Endothelial cell of umbilical vein (primary cell): Measurements from ENCODE around the gene RBM38. TPM values are rescaled to one million over a fixed set of nuclear protein-coding genes. Genes with fewer than 3 reads are reported as not detected.

ENCODE experiments used
- BruUV-seq: library from RNA; stranded (reverse); fragments of 400-500 nt; replicated peaks from 2 replicates; lab custom pipeline; 2021; lab: Mats Ljungman, UMichigan
- CTCF ChIA-PET: fragments of 300-600, 350-600 bp; sonication (Branson Sonifier 250); formaldehyde crosslinking; loops from one replicate; lab custom pipeline; 2021; ENCODE audit warnings: antibody characterized with exemption, inconsistent platforms; lab: Charles Lee
- POLR2A ChIA-PET: fragments of 300-600, 350-600 bp; sonication (Branson Sonifier 250); formaldehyde crosslinking; loops from one replicate; lab custom pipeline; 2021; ENCODE audit warnings: antibody characterized with exemption, inconsistent platforms; lab: Charles Lee
- DNase-seq: peaks from one replicate; pipeline ENCODE4 v3.0.0-alpha.2; 2011; ENCODE audit warnings: low read depth, low spot score
- FAIRE-seq: peaks from 2 replicates; lab custom pipeline; 2011; peaks lifted over from hg19 to GRCh38; lab: Jason Lieb, UNC
- H2AFZ ChIP-seq: 2 replicates; pipeline ENCODE4 v1.6.0; 2012; ENCODE audit warnings: low read depth, low read length, control low read depth, inconsistent platforms
- H3K27ac ChIP-seq: 2 replicates; pipeline ENCODE4 v1.5.1; 2011; ENCODE audit warnings: low read depth, mild to moderate bottlenecking, control low read depth, low read length, moderate library complexity; ENCODE audit not compliant: insufficient read depth
- H3K27me3 ChIP-seq, 2 experiments: 2 replicates each; pipeline versions ENCODE4 v1.6.0 to v1.6.1; 2011; ENCODE audit warnings: low read length in 2 of 2, mixed read lengths in 1 of 2; ENCODE audit not compliant: control insufficient read depth in 2 of 2, insufficient read depth in 2 of 2
- H3K36me3 ChIP-seq, 2 experiments: 2 replicates in 1 of 2; 3 replicates in 1 of 2; pipeline ENCODE4 v1.5.1; 2011; ENCODE audit warnings: low read length in 2 of 2, mild to moderate bottlenecking in 1 of 2, moderate library complexity in 1 of 2; ENCODE audit not compliant: control insufficient read depth in 2 of 2, insufficient read depth in 2 of 2; ENCODE audit errors: extremely low read depth in 1 of 2
- H3K4me1 ChIP-seq: 3 replicates; pipeline ENCODE4 v1.5.1; 2011; ENCODE audit warnings: mild to moderate bottlenecking, low read length; ENCODE audit not compliant: control insufficient read depth, insufficient read depth; ENCODE audit errors: extremely low read depth
- H3K4me2 ChIP-seq: 2 replicates; pipeline ENCODE4 v1.6.1; 2011; ENCODE audit warnings: low read length, control low read depth, mixed read lengths; ENCODE audit not compliant: insufficient read depth
- H3K4me3 ChIP-seq, 3 experiments: fragments of 200-600 bp in 1 of 3; sonication (generic), shearing (Covaris generic) in 1 of 3; replicated peaks in 1 of 3; 2 replicates each; pipeline ENCODE4 v1.5.1; 2011 to 2016; ENCODE audit warnings: control low read depth in 3 of 3, low read length in 3 of 3, mild to moderate bottlenecking in 2 of 3, inconsistent platforms in 1 of 3, low read depth in 1 of 3, moderate library complexity in 1 of 3; ENCODE audit not compliant: insufficient read depth in 1 of 3
- H3K79me2 ChIP-seq: 2 replicates; pipeline ENCODE4 v1.6.0; 2012; ENCODE audit warnings: low read length, inconsistent platforms; ENCODE audit not compliant: control insufficient read depth, insufficient read depth
- H3K9ac ChIP-seq: replicated peaks from 2 replicates; pipeline ENCODE3; 2011; ENCODE audit warnings: low read length, control low read depth; ENCODE audit not compliant: insufficient read depth; ENCODE audit errors: extremely low read depth
- H3K9me1 ChIP-seq: replicated peaks from 3 replicates; pipeline ENCODE4 v1.6.0; 2011; ENCODE audit warnings: mild to moderate bottlenecking, low read length; ENCODE audit not compliant: control insufficient read depth, insufficient read depth; ENCODE audit errors: extremely low read depth
- H3K9me3 ChIP-seq: replicated peaks from 2 replicates; pipeline ENCODE4 v1.5.1; 2012; ENCODE audit warnings: low read length, inconsistent platforms; ENCODE audit not compliant: control insufficient read depth, insufficient read depth
- H4K20me1 ChIP-seq: replicated peaks from 2 replicates; pipeline ENCODE3; 2011; ENCODE audit warnings: mild to moderate bottlenecking, low read length; ENCODE audit not compliant: control insufficient read depth, insufficient read depth; ENCODE audit errors: extremely low read depth
- CTCF ChIP-seq, 2 donors: IDR thresholded peaks; 1 replicate in 1 of 2; 2 replicates in 1 of 2; pipeline ENCODE4 v1.5.1; 2011; ENCODE audit warnings: low read length in 2 of 2, mild to moderate bottlenecking in 2 of 2, moderate library complexity in 2 of 2, control low read depth in 1 of 2, inconsistent platforms in 1 of 2, low read depth in 1 of 2; ENCODE audit not compliant: insufficient read depth in 1 of 2; ENCODE audit errors: extremely low read depth in 1 of 2
- EZH2 ChIP-seq: IDR thresholded peaks from 2 replicates; pipeline ENCODE4 v1.6.1; 2012; ENCODE audit warnings: borderline replicate concordance, low read depth, mild to moderate bottlenecking, moderate library complexity, low read length, inconsistent platforms; ENCODE audit not compliant: severe bottlenecking
- GATA2 ChIP-seq: IDR thresholded peaks from 2 replicates; pipeline ENCODE4 v1.7.0; 2011; ENCODE audit warnings: low read depth, mild to moderate bottlenecking, moderate library complexity, mixed read lengths, low read length; ENCODE audit not compliant: insufficient read length, insufficient read depth
- MYC ChIP-seq: IDR thresholded peaks from one replicate; pipeline ENCODE4 v1.6.1; 2011; ENCODE audit warnings: mild to moderate bottlenecking, low read depth, low read length
- POLR2A ChIP-seq: IDR thresholded peaks from 2 replicates; pipeline ENCODE4 v1.6.1; 2012; ENCODE audit warnings: low read depth, mild to moderate bottlenecking, control low read depth, low read length
- POLR2AphosphoS5 ChIP-seq: IDR thresholded peaks from 2 replicates; pipeline ENCODE4 v1.6.1; 2012; ENCODE audit warnings: low read depth, mild to moderate bottlenecking, control low read depth, low read length, moderate library complexity; ENCODE audit not compliant: insufficient read depth
- dilution Hi-C: fragments of 300-500 bp; cut with MboI; formaldehyde crosslinking; loops from one replicate; pipeline ENCODE4 v1.15.0; 2019; ENCODE audit warnings: low sequenced_read_pairs; ENCODE audit not compliant: extremely low pct_ligation_motif_present
- intact Hi-C: fragments of 100-400 bp; cut with micrococcal nuclease; formaldehyde crosslinking; loops from one replicate; pipeline ENCODE4 v1.10.0; 2022
- polyA plus RNA-seq, 4 experiments: library from polyadenylated mRNA; depleted of rRNA in 3 of 4; stranded (reverse) in 3 of 4; unstranded in 1 of 4; fragments of >200 nt; gene quantifications; 2 replicates each; pipeline versions ENCODE4 v1.2.1 to v1.2.3, GENCODE V29; 2011 to 2012; ENCODE audit warnings: missing spikeins in 1 of 4
- total RNA-seq: library from RNA; stranded (reverse); gene quantifications from 2 replicates; pipeline ENCODE4 v1.2.3, GENCODE V29; 2021
- TF ChIP-seq, protein P1 (sequence below): IDR thresholded peaks from 2 replicates; pipeline ENCODE4 v1.6.1; 2011; ENCODE audit not compliant: insufficient read depth, insufficient read length

The RBM38 gene
- total and polyA plus RNA-seq, 2 donors (not counting 3 experiments of a cell fraction or from before 2014, with no cell fraction given): 22.1 to 37.4 TPM

DNA sequence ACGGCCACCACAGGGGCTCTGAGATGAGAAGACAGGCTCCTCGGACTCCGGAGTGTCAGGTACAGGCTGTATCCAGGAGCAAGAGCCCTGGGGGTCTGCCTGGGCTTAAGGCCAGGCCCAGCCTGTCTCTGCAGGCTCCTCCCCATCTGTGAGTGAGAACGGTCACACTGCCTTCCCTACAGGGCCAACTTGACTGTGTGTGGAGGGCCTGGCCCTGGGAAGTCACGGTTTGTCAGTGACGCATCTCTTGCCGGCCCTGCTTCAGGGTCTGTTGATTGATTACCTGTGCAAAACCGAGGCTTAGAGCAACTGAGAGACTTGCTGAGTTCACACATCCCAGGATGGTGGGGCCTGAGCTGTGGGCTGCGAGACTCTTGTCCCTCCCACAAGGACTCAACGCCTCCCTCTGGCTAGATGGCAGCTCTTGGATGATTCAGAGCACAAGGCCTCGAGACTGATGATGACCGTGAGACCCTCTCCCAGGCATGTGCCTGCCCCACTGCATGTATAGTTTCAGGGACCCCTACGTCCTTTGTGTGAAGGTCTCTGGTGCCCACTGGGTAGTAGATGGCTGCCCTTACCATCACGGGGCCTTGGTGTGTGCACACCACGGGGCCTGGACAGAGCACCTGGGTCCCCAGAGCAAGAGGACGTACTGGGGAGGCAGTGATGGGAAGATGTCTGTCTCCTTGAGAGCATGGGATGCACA is 5.9 kb downstream of the RBM38 start:
- Histone ChIP-seq H3K4me2 (no peak overlapping the region), H3K9me1 (no peaks in the 10 kb centered on the region), H3K4me1 (peaks cover 12% of the 10 kb centered on the region), H3K27ac (no peak overlapping the region), H3K27me3 (no peaks in the 10 kb centered on the region), H3K79me2 (peaks cover 12% of the 10 kb centered on the region), H3K36me3 (peaks cover 5 to 27% of the 10 kb centered on the region in 2 experiments), H4K20me1 (no peaks in the 10 kb centered on the region), H3K9ac (no peak overlapping the region), H2AFZ (no peak overlapping the region), H3K9me3 (no peaks in the 10 kb centered on the region), H3K4me3 (no peak overlapping the region)
- DNase-seq (no peak), FAIRE-seq (no peak)
- intact Hi-C loops (loop anchor here (10.0 kb wide), 1 partner anchor 1008 kb away; no protein-coding TSS in a partner anchor), dilution Hi-C loops (no loop called here)
- BruUV-seq: no TSS peak
- ChIA-PET CTCF (no interaction called here), POLR2A (no interaction called here)
- TF ChIP-seq CTCF (IDR thresholded peaks at IDR 0.05; ENCODE audit: extremely low read depth in 1 of 2, insufficient read depth in 1 of 2, low read depth in 1 of 2, low read length in 2 of 2): no peak
- TF ChIP-seq, protein P1, sequence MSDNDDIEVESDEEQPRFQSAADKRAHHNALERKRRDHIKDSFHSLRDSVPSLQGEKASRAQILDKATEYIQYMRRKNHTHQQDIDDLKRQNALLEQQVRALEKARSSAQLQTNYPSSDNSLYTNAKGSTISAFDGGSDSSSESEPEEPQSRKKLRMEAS: no peak
- TF ChIP-seq MYC: no peak
- TF ChIP-seq GATA2: no peak
- TF ChIP-seq POLR2AphosphoS5: no peak
- no peak for TF ChIP-seq EZH2
- no peak for TF ChIP-seq POLR2A
